Caco-2 (cell line): ENCODE measurements around the gene MISP. TPM values are rescaled to one million over a fixed set of nuclear protein-coding genes. Genes with fewer than 3 reads are reported as not detected.
"Not testable (repeated sequence)": the region's sequence is repeated elsewhere in the genome, so short reads cannot be mapped to it uniquely, and the experiment has no call there.

ENCODE experiments used
- BruUV-seq: library from RNA; stranded (reverse); fragments of 400-500 nt; replicated peaks from 2 replicates; lab custom pipeline; 2021; lab: Mats Ljungman, UMichigan
- CTCF ChIA-PET: fragments of 300-600 bp; sonication (Branson Sonifier 250); formaldehyde crosslinking; loops from one replicate; lab custom pipeline; 2022; ENCODE audit warnings: antibody characterized with exemption; lab: Charles Lee
- POLR2A ChIA-PET: fragments of 300-600 bp; sonication (Branson Sonifier 250); formaldehyde crosslinking; loops from one replicate; lab custom pipeline; 2022; ENCODE audit warnings: antibody characterized with exemption; lab: Charles Lee
- DNase-seq, 2 experiments: peaks; one replicate each; pipeline versions ENCODE4 v3.0.0 to v3.0.0-alpha.2; 2020 to 2022
- H3K27me3 ChIP-seq: replicated peaks from 2 replicates; pipeline ENCODE4 v1.6.0; 2011; ENCODE audit warnings: low read length; ENCODE audit not compliant: control insufficient read depth, insufficient read depth
- H3K36me3 ChIP-seq: 2 replicates; pipeline ENCODE4 v1.5.1; 2011; ENCODE audit warnings: low read length; ENCODE audit not compliant: control insufficient read depth, insufficient read depth
- H3K4me1 ChIP-seq: fragments of 250-450 bp; sonication (Bioruptor Pico); 2 replicates; pipeline ENCODE4 v1.5.1; 2020; ENCODE audit warnings: mild to moderate bottlenecking
- H3K4me3 ChIP-seq: 2 replicates; pipeline ENCODE4 v1.5.1; 2011; ENCODE audit warnings: low read depth, mild to moderate bottlenecking, control low read depth, low read length
- H3K9me3 ChIP-seq: fragments of 250-450 bp; sonication (Bioruptor Pico); 2 replicates; pipeline ENCODE4 v1.5.1; 2020; ENCODE audit warnings: mild to moderate bottlenecking, moderate library complexity
- H3K27ac Mint-ChIP-seq: one replicate; pipeline ENCODE4 v1.8.0; 2022; ENCODE audit warnings: mixed read lengths; ENCODE audit not compliant: unreplicated experiment
- H3K27me3 Mint-ChIP-seq: one replicate; pipeline ENCODE4 v1.8.0; 2022; ENCODE audit warnings: mixed read lengths; ENCODE audit not compliant: insufficient read depth, unreplicated experiment
- H3K36me3 Mint-ChIP-seq: one replicate; pipeline ENCODE4 v1.8.0; 2022; ENCODE audit warnings: mild to moderate bottlenecking, mixed read lengths; ENCODE audit not compliant: insufficient read depth, unreplicated experiment
- H3K4me1 Mint-ChIP-seq: one replicate; pipeline ENCODE4 v1.8.0; 2022; ENCODE audit warnings: low read depth, mixed read lengths; ENCODE audit not compliant: unreplicated experiment
- H3K4me3 Mint-ChIP-seq: one replicate; pipeline ENCODE4 v1.8.0; 2022; ENCODE audit warnings: mild to moderate bottlenecking, moderate library complexity, mixed read lengths; ENCODE audit not compliant: unreplicated experiment
- H3K9me3 Mint-ChIP-seq: one replicate; pipeline ENCODE4 v1.8.0; 2022; ENCODE audit warnings: mixed read lengths; ENCODE audit not compliant: unreplicated experiment
- intact Hi-C: fragments of 100-400 bp; cut with micrococcal nuclease; formaldehyde crosslinking; loops from one replicate; pipeline ENCODE4 v1.10.0; 2022; ENCODE audit not compliant: unreplicated experiment
- total RNA-seq: library from RNA; stranded (reverse); gene quantifications from 2 replicates; pipeline ENCODE4 v1.2.3, GENCODE V29; 2022
- TF ChIP-seq, protein P1 (sequence below), 2 experiments: fragments of 200-600 bp in 1 of 2; IDR thresholded peaks; 1 replicate in 1 of 2; 2 replicates in 1 of 2; pipeline versions ENCODE4 v1.5.1 to v1.8.0; 2011 to 2022; ENCODE audit warnings: antibody characterized with exemption in 1 of 2, control low read depth in 1 of 2, inconsistent platforms in 1 of 2, low read depth in 1 of 2, low read length in 1 of 2, mild to moderate bottlenecking in 1 of 2, moderate library complexity in 1 of 2; ENCODE audit not compliant: insufficient read depth in 1 of 2, severe bottlenecking in 1 of 2, unreplicated experiment in 1 of 2

Gene MISP
- total RNA-seq, 1 experiment from 2014 or later: 27.8 TPM

DNA sequence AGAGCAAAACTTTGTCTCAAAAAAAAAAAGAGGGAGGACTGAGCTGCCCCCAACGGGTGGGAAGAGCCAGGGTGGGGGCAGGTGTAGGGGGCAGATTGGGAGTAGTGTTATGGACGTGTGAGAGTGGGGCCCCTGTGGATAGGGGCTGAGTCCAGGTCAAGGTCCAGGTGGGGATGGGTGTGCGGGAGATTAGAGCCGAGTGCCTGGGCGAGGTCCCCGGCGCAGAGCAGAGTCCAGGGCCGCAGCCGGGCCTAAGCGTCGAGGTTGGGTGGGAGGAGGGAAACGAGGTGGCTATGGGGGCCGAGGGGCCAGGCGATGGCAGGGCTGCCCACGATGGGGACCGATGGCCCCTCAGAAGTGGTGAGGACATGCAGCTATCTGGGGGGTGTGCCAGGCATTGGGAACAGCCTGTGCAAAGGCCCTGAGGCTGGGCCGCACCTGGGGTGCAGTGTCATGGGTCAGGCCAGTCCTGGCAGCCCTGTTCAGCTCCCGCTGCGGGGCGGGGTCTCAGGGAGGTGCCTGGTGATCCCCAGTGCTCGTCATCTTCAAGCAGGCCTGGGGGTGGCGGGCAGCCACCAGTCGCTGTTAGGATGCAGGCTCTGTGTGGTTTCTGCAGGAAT, 12.3 kb upstream of the MISP start:
- ChIA-PET CTCF (no interaction called here), POLR2A (interaction anchor here (1.3 kb wide), 1 partner anchor 12 kb away, joined by 5 read pairs; the partner anchor contains the start of gene MISP)
- no TSS peak for BruUV-seq
- no peaks in the 10 kb centered on the region for H3K27me3 Mint-ChIP-seq
- peaks cover 16% of the 10 kb centered on the region for H3K4me1 ChIP-seq
- TF ChIP-seq, protein P1, sequence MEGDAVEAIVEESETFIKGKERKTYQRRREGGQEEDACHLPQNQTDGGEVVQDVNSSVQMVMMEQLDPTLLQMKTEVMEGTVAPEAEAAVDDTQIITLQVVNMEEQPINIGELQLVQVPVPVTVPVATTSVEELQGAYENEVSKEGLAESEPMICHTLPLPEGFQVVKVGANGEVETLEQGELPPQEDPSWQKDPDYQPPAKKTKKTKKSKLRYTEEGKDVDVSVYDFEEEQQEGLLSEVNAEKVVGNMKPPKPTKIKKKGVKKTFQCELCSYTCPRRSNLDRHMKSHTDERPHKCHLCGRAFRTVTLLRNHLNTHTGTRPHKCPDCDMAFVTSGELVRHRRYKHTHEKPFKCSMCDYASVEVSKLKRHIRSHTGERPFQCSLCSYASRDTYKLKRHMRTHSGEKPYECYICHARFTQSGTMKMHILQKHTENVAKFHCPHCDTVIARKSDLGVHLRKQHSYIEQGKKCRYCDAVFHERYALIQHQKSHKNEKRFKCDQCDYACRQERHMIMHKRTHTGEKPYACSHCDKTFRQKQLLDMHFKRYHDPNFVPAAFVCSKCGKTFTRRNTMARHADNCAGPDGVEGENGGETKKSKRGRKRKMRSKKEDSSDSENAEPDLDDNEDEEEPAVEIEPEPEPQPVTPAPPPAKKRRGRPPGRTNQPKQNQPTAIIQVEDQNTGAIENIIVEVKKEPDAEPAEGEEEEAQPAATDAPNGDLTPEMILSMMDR (IDR thresholded peaks at IDR 0.05; ENCODE audit: insufficient read depth in 1 of 2, low read depth in 1 of 2, low read length in 1 of 2, severe bottlenecking in 1 of 2, unreplicated experiment in 1 of 2): no peak
- peaks cover 7% of the 10 kb centered on the region for H3K4me1 Mint-ChIP-seq
- no peaks in the 10 kb centered on the region for H3K36me3 ChIP-seq
- H3K27ac Mint-ChIP-seq: peak overlapping the region; percentile 66
- DNase-seq: peak; percentile 54 to 87
- peaks cover 5% of the 10 kb centered on the region; the same call in 1 of the 2 replicates for H3K9me3 ChIP-seq
- no peak overlapping the region for H3K4me3 ChIP-seq
- no peaks in the 10 kb centered on the region for H3K9me3 Mint-ChIP-seq
- H3K36me3 Mint-ChIP-seq: peaks cover 60% of the 10 kb centered on the region
- intact Hi-C loops: loop anchor here (2.0 kb wide), 1 partner anchor 14 kb away; no protein-coding TSS in a partner anchor
- peak overlapping the region; percentile 22 for H3K4me3 Mint-ChIP-seq
- H3K27me3 ChIP-seq: no peaks in the 10 kb centered on the region

DNA sequence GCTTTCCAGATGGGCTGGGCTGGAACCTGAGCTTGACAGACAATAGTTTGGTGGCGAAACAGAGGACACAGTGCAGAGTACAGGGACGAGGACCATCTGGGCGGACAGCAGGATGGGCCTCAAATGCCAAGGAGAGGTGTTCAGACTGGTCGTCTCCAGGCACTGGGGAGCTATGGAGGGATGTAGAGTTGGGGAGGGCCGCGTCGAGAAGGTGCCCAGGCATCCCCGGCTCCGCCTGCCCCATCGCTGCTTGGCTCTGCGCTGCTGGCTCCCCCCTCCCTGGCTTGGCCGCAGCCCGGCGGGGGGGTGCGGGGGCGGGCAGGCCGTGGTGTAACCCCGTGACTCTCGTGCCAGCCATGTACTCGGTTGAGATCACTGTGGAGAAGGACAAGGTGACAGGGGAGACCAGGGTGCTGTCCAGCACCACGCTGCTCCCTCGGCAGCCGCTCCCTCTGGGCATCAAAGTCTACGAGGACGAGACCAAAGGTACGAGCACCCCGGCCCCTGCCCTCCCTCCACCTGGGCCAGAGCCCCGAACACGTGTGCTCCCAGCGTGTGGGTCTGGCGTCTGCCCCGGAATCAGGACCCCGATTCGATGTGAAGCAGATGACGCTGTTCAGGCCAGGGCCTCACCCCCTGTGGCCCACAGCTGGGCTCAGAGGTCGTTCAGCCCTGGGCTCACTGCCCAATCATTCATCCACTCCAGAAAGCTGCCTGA, 10.8 kb upstream of the MISP start:
- no peak overlapping the region for H3K4me3 ChIP-seq
- DNase-seq: no peak
- ChIA-PET POLR2A (no interaction called here), CTCF (no interaction called here)
- peaks cover 16% of the 10 kb centered on the region for H3K4me1 ChIP-seq
- peaks cover 7% of the 10 kb centered on the region for H3K4me1 Mint-ChIP-seq
- no peak overlapping the region for H3K27ac Mint-ChIP-seq
- peaks cover 8% of the 10 kb centered on the region; the same call in 1 of the 2 replicates for H3K9me3 ChIP-seq
- H3K36me3 ChIP-seq: no peaks in the 10 kb centered on the region
- H3K27me3 Mint-ChIP-seq: no peaks in the 10 kb centered on the region
- no peaks in the 10 kb centered on the region for H3K27me3 ChIP-seq
- TF ChIP-seq, protein P1 (IDR thresholded peaks at IDR 0.05; ENCODE audit: insufficient read depth in 1 of 2, low read depth in 1 of 2, low read length in 1 of 2, severe bottlenecking in 1 of 2, unreplicated experiment in 1 of 2): no peak
- no peak overlapping the region for H3K4me3 Mint-ChIP-seq
- no peaks in the 10 kb centered on the region for H3K9me3 Mint-ChIP-seq
- BruUV-seq: no TSS peak
- H3K36me3 Mint-ChIP-seq: peaks cover 49% of the 10 kb centered on the region
- intact Hi-C loops: loop anchor here (2.0 kb wide), 1 partner anchor 13 kb away; no protein-coding TSS in a partner anchor

DNA sequence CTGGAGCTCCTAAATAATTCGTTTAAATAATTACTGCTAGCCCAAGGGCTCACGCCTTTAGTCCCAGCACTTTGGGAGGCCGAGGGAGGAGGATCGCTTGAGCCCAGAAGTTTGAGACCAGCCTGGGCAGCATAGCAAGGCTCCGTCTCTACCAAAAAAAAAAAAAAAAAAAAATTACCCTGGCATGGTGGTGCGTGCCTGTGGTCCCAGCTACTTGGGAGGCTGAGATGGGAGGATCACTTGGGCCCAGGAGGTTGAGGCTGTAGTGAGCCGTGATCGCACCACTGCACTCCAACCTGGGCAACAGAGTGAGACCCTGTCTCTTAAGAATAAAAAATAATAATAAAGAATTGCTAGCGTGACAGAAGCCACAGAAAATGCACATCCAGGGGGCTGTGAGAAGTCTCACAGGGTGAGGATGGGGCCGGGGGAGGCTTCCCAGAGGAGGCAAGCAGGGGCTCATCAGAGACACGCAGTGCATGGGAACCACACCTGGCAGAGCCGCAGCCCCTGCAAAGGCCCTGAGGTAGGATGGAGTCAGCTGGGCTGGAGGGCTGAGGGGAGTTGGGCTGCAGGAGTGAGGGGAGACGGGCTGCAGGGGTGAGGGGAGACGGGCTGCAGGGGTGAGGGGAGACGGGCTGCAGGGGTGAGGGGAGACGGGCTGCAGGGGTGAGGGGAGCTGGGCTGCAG, 10.0 kb upstream of the MISP start:
- H3K27me3 Mint-ChIP-seq, intact Hi-C loops, H3K36me3 ChIP-seq, DNase-seq, H3K9me3 Mint-ChIP-seq, H3K4me3 Mint-ChIP-seq, H3K4me3 ChIP-seq, H3K27me3 ChIP-seq, H3K9me3 ChIP-seq, H3K27ac Mint-ChIP-seq, H3K4me1 Mint-ChIP-seq, BruUV-seq: not testable (repeated sequence)
- ChIA-PET POLR2A (interaction anchor here (1.4 kb wide), 1 partner anchor 12 kb away, joined by 8 read pairs; no protein-coding TSS in a partner anchor), CTCF (interaction anchor here (0.6 to 0.9 kb wide), 2 partner anchors 11 to 114 kb away, joined by 3 read pairs; no protein-coding TSS in a partner anchor)
- H3K4me1 ChIP-seq: peaks cover 16% of the 10 kb centered on the region
- peaks cover 49% of the 10 kb centered on the region for H3K36me3 Mint-ChIP-seq
